H1 (cell line): ENCODE results near the gene FAM13C. TPM values are rescaled to one million over a fixed set of nuclear protein-coding genes. Genes with fewer than 3 reads are reported as not detected.

Source experiments
- CTCF ChIA-PET: fragments of 300-600 bp; sonication (Branson Sonifier 250); formaldehyde crosslinking; loops from one replicate; lab custom pipeline; 2021; ENCODE audit not compliant: partially characterized antibody; lab: Charles Lee
- POLR2A ChIA-PET: fragments of 300-600 bp; sonication (Branson Sonifier 250); formaldehyde crosslinking; loops from one replicate; lab custom pipeline; 2021; ENCODE audit warnings: inconsistent platforms; ENCODE audit not compliant: partially characterized antibody; lab: Charles Lee
- DNase-seq, 2 experiments: peaks; one replicate each; pipeline versions ENCODE4 v3.0.0 to v3.0.0-alpha.2; 2010 to 2022; ENCODE audit warnings: low spot score in 2 of 2, low read depth in 1 of 2, mixed read lengths in 1 of 2
- FAIRE-seq: peaks from 2 replicates; lab custom pipeline; 2011; peaks lifted over from hg19 to GRCh38; lab: Jason Lieb, UNC
- H2AFZ ChIP-seq: 2 replicates; pipeline ENCODE4 v1.8.1; 2012; ENCODE audit warnings: low read length, inconsistent platforms
- H2AK5ac ChIP-seq: 2 replicates; pipeline ENCODE4 v1.6.1; 2013; ENCODE audit warnings: low read depth, low read length
- H2BK120ac ChIP-seq: replicated peaks from 2 replicates; pipeline ENCODE3; 2013; ENCODE audit warnings: low read depth, low read length, inconsistent platforms
- H2BK12ac ChIP-seq: 2 replicates; pipeline ENCODE4 v1.6.1; 2013; ENCODE audit warnings: low read depth, low read length
- H2BK15ac ChIP-seq: 2 replicates; pipeline ENCODE4 v1.6.1; 2013; ENCODE audit warnings: low read length
- H2BK20ac ChIP-seq: 2 replicates; pipeline ENCODE4 v1.6.1; 2013; ENCODE audit warnings: low read length
- H2BK5ac ChIP-seq: 2 replicates; pipeline ENCODE4 v1.6.1; 2013; ENCODE audit warnings: low read depth, low read length
- H3K14ac ChIP-seq: 2 replicates; pipeline ENCODE4 v1.6.1; 2013; ENCODE audit warnings: inconsistent platforms; ENCODE audit not compliant: insufficient read length
- H3K18ac ChIP-seq: 2 replicates; pipeline ENCODE4 v1.6.1; 2013; ENCODE audit warnings: low read length; ENCODE audit errors: extremely low read depth
- H3K23ac ChIP-seq: 2 replicates; pipeline ENCODE4 v1.6.1; 2013; ENCODE audit warnings: inconsistent platforms; ENCODE audit not compliant: insufficient read length
- H3K23me2 ChIP-seq: 2 replicates; pipeline ENCODE4 v1.6.1; 2013; ENCODE audit warnings: low read depth, low read length
- H3K27ac ChIP-seq: 2 replicates; pipeline ENCODE4 v1.6.1; 2011; ENCODE audit warnings: low read depth, low read length, inconsistent platforms
- H3K27me3 ChIP-seq, 4 experiments: replicated peaks in 1 of 4; 1 replicate in 1 of 4; 2 replicates in 3 of 4; pipeline versions ENCODE4 v1.6.1 to v1.8.1; 2011 to 2013; ENCODE audit warnings: low read length in 3 of 4, mild to moderate bottlenecking in 3 of 4, inconsistent platforms in 2 of 4, mixed read lengths in 2 of 4, moderate library complexity in 1 of 4; ENCODE audit not compliant: control insufficient read depth in 3 of 4, insufficient read depth in 3 of 4; ENCODE audit errors: extremely low read depth in 1 of 4
- H3K36me3 ChIP-seq, 4 experiments: 2 replicates each; pipeline versions ENCODE4 v1.6.1 to v1.8.1; 2011 to 2013; ENCODE audit warnings: mild to moderate bottlenecking in 4 of 4, low read length in 3 of 4, moderate library complexity in 2 of 4, control low read depth in 1 of 4, inconsistent platforms in 1 of 4; ENCODE audit not compliant: insufficient read depth in 4 of 4, control insufficient read depth in 2 of 4
- H3K4ac ChIP-seq: replicated peaks from 2 replicates; pipeline ENCODE3; 2013; ENCODE audit warnings: low read length, low read depth, mixed read lengths, inconsistent platforms; ENCODE audit not compliant: insufficient read length
- H3K4me1 ChIP-seq, 4 experiments: replicated peaks in 1 of 4; 1 replicate in 1 of 4; 2 replicates in 3 of 4; pipeline versions ENCODE4 v1.6.1 to v1.8.1; 2011 to 2013; ENCODE audit warnings: low read length in 3 of 4, inconsistent platforms in 2 of 4, mixed read lengths in 1 of 4; ENCODE audit not compliant: insufficient read depth in 4 of 4, control insufficient read depth in 3 of 4
- H3K4me2 ChIP-seq, 2 experiments: 2 replicates each; pipeline versions ENCODE4 v1.6.1 to v1.8.1; 2011 to 2013; ENCODE audit warnings: low read depth in 2 of 2, low read length in 2 of 2, control low read depth in 1 of 2, inconsistent platforms in 1 of 2, mild to moderate bottlenecking in 1 of 2; ENCODE audit not compliant: insufficient read depth in 1 of 2
- H3K4me3 ChIP-seq, 4 experiments: fragments of 200-600, 300-600 bp in 1 of 4; sonication (generic), shearing (Covaris generic), sonication (Bioruptor Twin) in 1 of 4; 2 replicates each; pipeline versions ENCODE4 v1.5.1 to v1.8.1; 2011 to 2016; ENCODE audit warnings: low read length in 4 of 4, low read depth in 3 of 4, control low read depth in 2 of 4, inconsistent platforms in 2 of 4, mild to moderate bottlenecking in 2 of 4, mixed read lengths in 1 of 4, moderate library complexity in 1 of 4; ENCODE audit not compliant: insufficient read depth in 2 of 4; ENCODE audit errors: extremely low read depth in 1 of 4
- H3K56ac ChIP-seq: replicated peaks from 2 replicates; pipeline ENCODE3; 2013; ENCODE audit warnings: low read depth, mild to moderate bottlenecking, mixed read lengths, low read length, inconsistent platforms; ENCODE audit not compliant: insufficient read length
- H3K79me1 ChIP-seq: 2 replicates; pipeline ENCODE4 v1.6.1; 2013; ENCODE audit warnings: low read depth, low read length, control low read depth
- H3K79me2 ChIP-seq, 2 experiments: 2 replicates each; pipeline versions ENCODE4 v1.6.1 to v1.8.1; 2012 to 2013; ENCODE audit warnings: low read length in 2 of 2, mild to moderate bottlenecking in 2 of 2, inconsistent platforms in 1 of 2; ENCODE audit not compliant: insufficient read depth in 2 of 2, control insufficient read depth in 1 of 2
- H3K9ac ChIP-seq, 4 experiments: replicated peaks in 1 of 4; 1 replicate in 1 of 4; 2 replicates in 3 of 4; pipeline versions ENCODE4 v1.6.1 to v1.8.1; 2011 to 2013; ENCODE audit warnings: low read depth in 3 of 4, low read length in 3 of 4, control low read depth in 2 of 4, mild to moderate bottlenecking in 2 of 4, moderate library complexity in 2 of 4, inconsistent platforms in 1 of 4; ENCODE audit errors: extremely low read depth in 1 of 4
- H3K9me3 ChIP-seq, 2 experiments: 2 replicates each; pipeline versions ENCODE4 v1.6.1 to v1.8.1; 2012 to 2013; ENCODE audit warnings: mild to moderate bottlenecking in 2 of 2, moderate library complexity in 2 of 2, control low read depth in 1 of 2, inconsistent platforms in 1 of 2, low read depth in 1 of 2, low read length in 1 of 2, mixed read lengths in 1 of 2; ENCODE audit not compliant: insufficient read depth in 2 of 2
- H4K20me1 ChIP-seq, 2 experiments: replicated peaks in 1 of 2; 2 replicates each; pipeline versions ENCODE3 to v1.8.1; 2011 to 2013; ENCODE audit warnings: inconsistent platforms in 2 of 2, low read length in 2 of 2, mild to moderate bottlenecking in 1 of 2; ENCODE audit not compliant: insufficient read depth in 2 of 2, control insufficient read depth in 1 of 2
- H4K5ac ChIP-seq: 2 replicates; pipeline ENCODE4 v1.6.1; 2013; ENCODE audit warnings: low read length, low read depth, mixed read lengths, inconsistent platforms; ENCODE audit not compliant: insufficient read length
- H4K8ac ChIP-seq: 2 replicates; pipeline ENCODE4 v1.8.0; 2013; ENCODE audit warnings: mild to moderate bottlenecking, moderate library complexity, low read length, inconsistent platforms; ENCODE audit not compliant: insufficient read depth; ENCODE audit errors: extremely low read depth
- H4K91ac ChIP-seq: replicated peaks from 2 replicates; pipeline ENCODE3; 2013; ENCODE audit warnings: low read length, mixed read lengths, inconsistent platforms; ENCODE audit not compliant: insufficient read length
- E2F6 ChIP-seq: IDR thresholded peaks from 2 replicates; pipeline ENCODE4 v1.6.1; 2012; ENCODE audit warnings: inconsistent platforms
- EP300 ChIP-seq, 2 experiments: IDR thresholded peaks; 1 replicate in 1 of 2; 2 replicates in 1 of 2; pipeline ENCODE4 v1.6.1; 2011 to 2012; ENCODE audit warnings: low read depth in 2 of 2, low read length in 2 of 2, mild to moderate bottlenecking in 2 of 2, borderline replicate concordance in 1 of 2, inconsistent platforms in 1 of 2, moderate library complexity in 1 of 2
- FOSL1 ChIP-seq: IDR thresholded peaks from 2 replicates; pipeline ENCODE4 v1.6.1; 2011; ENCODE audit warnings: mild to moderate bottlenecking, low read depth, low read length, moderate library complexity; ENCODE audit not compliant: insufficient read depth
- GABPA ChIP-seq: IDR thresholded peaks from 2 replicates; pipeline ENCODE4 v1.6.1; 2011; ENCODE audit warnings: mild to moderate bottlenecking, low read length, moderate library complexity, borderline replicate concordance; ENCODE audit not compliant: insufficient read depth
- GTF2F1 ChIP-seq: IDR thresholded peaks from 2 replicates; pipeline ENCODE4 v1.6.1; 2012; ENCODE audit warnings: low read depth, low read length, improper control_type of control experiment, borderline replicate concordance
- JUND ChIP-seq: IDR thresholded peaks from 2 replicates; pipeline ENCODE4 v1.6.1; 2011; ENCODE audit warnings: mild to moderate bottlenecking, improper control_type of control experiment, low read length
- MAFK ChIP-seq: IDR thresholded peaks from 2 replicates; pipeline ENCODE4 v1.6.1; 2012; ENCODE audit warnings: low read depth, mild to moderate bottlenecking, improper control_type of control experiment, low read length
- NANOG ChIP-seq: IDR thresholded peaks from 2 replicates; pipeline ENCODE4 v1.6.1; 2011; ENCODE audit warnings: low read length, low read depth, mild to moderate bottlenecking, inconsistent platforms; ENCODE audit not compliant: insufficient read depth, poor library complexity, severe bottlenecking
- NRF1 ChIP-seq: IDR thresholded peaks from 2 replicates; pipeline ENCODE4 v1.6.1; 2011; ENCODE audit warnings: mild to moderate bottlenecking, low read depth, low read length, improper control_type of control experiment
- RAD21 ChIP-seq, 2 experiments: IDR thresholded peaks in 1 of 2; conservative IDR thresholded peaks in 1 of 2; 2 replicates each; pipeline ENCODE4 v1.6.1; 2011; ENCODE audit warnings: low read depth in 2 of 2, low read length in 2 of 2, improper control_type of control experiment in 1 of 2, inconsistent platforms in 1 of 2, mild to moderate bottlenecking in 1 of 2, moderate library complexity in 1 of 2
- RBBP5 ChIP-seq: IDR thresholded peaks from 2 replicates; pipeline ENCODE4 v1.7.1; 2012; ENCODE audit warnings: low read depth, mild to moderate bottlenecking, inconsistent platforms, low read length, moderate library complexity, borderline replicate concordance
- RXRA ChIP-seq: IDR thresholded peaks from 2 replicates; pipeline ENCODE4 v1.6.1; 2011; ENCODE audit warnings: low read depth, mild to moderate bottlenecking, low read length, moderate library complexity; ENCODE audit not compliant: insufficient read depth
- SRF ChIP-seq: IDR thresholded peaks from 2 replicates; pipeline ENCODE4 v1.6.1; 2011; ENCODE audit warnings: mild to moderate bottlenecking, low read depth, low read length, moderate library complexity
- WGBS, 2 experiments: shearing (Covaris generic) in 1 of 2; methylation state at CpG; one replicate each; pipeline versions ENCODE4 v1.1.6 to v1.1.7; 2013 to 2015; ENCODE audit warnings: low lambda C conversion rate in 2 of 2, mixed read lengths in 2 of 2, inconsistent platforms in 1 of 2, low coverage in 1 of 2, missing lambda C conversion rate in 1 of 2; ENCODE audit not compliant: insufficient replicate concordance in 2 of 2, insufficient coverage in 1 of 2, insufficient read length in 1 of 2; ENCODE audit errors: extremely low coverage in 1 of 2, missing lambda C conversion rate in 1 of 2; 5-methylcytosine and 5-hydroxymethylcytosine counted together
- polyA plus RNA-seq, 7 experiments: library from polyadenylated mRNA; depleted of rRNA in 3 of 7; stranded (reverse) in 5 of 7; unstranded in 2 of 7; fragments of >200 nt in 5 of 7; fragments of 200-250 nt in 2 of 7; gene quantifications; 1 replicate in 5 of 7; 2 replicates in 1 of 7; 4 replicates in 1 of 7; pipeline versions ENCODE4 v1.2.1 to v1.2.3, GENCODE V29; 2011 to 2013; ENCODE audit warnings: missing spikeins in 2 of 7, mixed read lengths in 2 of 7
- total RNA-seq: library from RNA; stranded (reverse); fragmentation: NEBNext Ultra II Directional; extraction: Animal tissue kit (Norgen Biotek cat#: 25700); gene quantifications from 2 replicates; pipeline ENCODE4 v1.2.1, GENCODE V29; 2021

The FAM13C gene
- total and polyA plus RNA-seq, 2 of the 8 experiments (the other 6 are each of a cell fraction or from before 2014, with no cell fraction given): 0.56 to 0.62 TPM

- Histone ChIP-seq H3K4me2 (no peak overlapping the region), H3K27ac (no peak overlapping the region), H2BK12ac (no peak overlapping the region), H3K9me3 (no peaks in the 10 kb centered on the region), H2AFZ (no peak overlapping the region), H4K20me1 (no peaks in the 10 kb centered on the region), H2AK5ac (no peak overlapping the region), H3K14ac (no peak overlapping the region), H3K23ac (no peak overlapping the region), H4K8ac (no peak overlapping the region), H3K56ac (no peak overlapping the region), H3K4ac (no peak overlapping the region), H3K18ac (no peak overlapping the region), H2BK120ac (no peak overlapping the region), H2BK5ac (no peak overlapping the region), H3K23me2 (peaks cover 3% of the 10 kb centered on the region; the same call in 1 of the 2 replicates), H2BK20ac (no peak overlapping the region), H3K27me3 (no peaks in the 10 kb centered on the region), H3K79me1 (no peaks in the 10 kb centered on the region), H3K36me3 (no peaks in the 10 kb centered on the region), H3K4me1 (peaks cover 0 to 2% (median 0%) of the 10 kb centered on the region in 4 experiments; a peak in 2 of 7 replicates), H3K79me2 (no peaks in the 10 kb centered on the region), H4K5ac (no peak overlapping the region), H4K91ac (no peak overlapping the region), H3K9ac (no peak overlapping the region), H2BK15ac (no peak overlapping the region), H3K4me3 (no peak overlapping the region)
- DNase-seq (no peak), FAIRE-seq (no peak)
- CTCF ChIA-PET: no interaction called here
- 76% methylated on average over 1 of the region's 1 CpG; no CpG with 5 or more reads in 1 of the 2 experiments for WGBS, 2 experiments
- POLR2A ChIA-PET: no interaction called here
- TF ChIP-seq EP300 (IDR thresholded peaks at IDR 0.05; ENCODE audit: borderline replicate concordance in 1 of 2, low read depth in 2 of 2, low read length in 2 of 2): no peak
- TF ChIP-seq MAFK: no peak
- no peak for TF ChIP-seq NANOG
- TF ChIP-seq E2F6: no peak
- no peak for TF ChIP-seq GABPA
- TF ChIP-seq JUND: no peak
- no peak for TF ChIP-seq FOSL1
- TF ChIP-seq RBBP5: no peak
- TF ChIP-seq GTF2F1: no peak
- no peak for TF ChIP-seq NRF1
- no peak for TF ChIP-seq RAD21 (IDR thresholded peaks at IDR 0.05 in 1 of 2, conservative IDR thresholded peaks at IDR 0.05 in 1 of 2; ENCODE audit: low read depth in 2 of 2, low read length in 2 of 2)
- TF ChIP-seq RXRA: no peak
- no peak for TF ChIP-seq SRF
Measured at GRCh38 chr10:59279476-59279875, 82.9 kb downstream of the FAM13C start.
